Measurements from ENCODE around the gene C1orf50.

DNA sequence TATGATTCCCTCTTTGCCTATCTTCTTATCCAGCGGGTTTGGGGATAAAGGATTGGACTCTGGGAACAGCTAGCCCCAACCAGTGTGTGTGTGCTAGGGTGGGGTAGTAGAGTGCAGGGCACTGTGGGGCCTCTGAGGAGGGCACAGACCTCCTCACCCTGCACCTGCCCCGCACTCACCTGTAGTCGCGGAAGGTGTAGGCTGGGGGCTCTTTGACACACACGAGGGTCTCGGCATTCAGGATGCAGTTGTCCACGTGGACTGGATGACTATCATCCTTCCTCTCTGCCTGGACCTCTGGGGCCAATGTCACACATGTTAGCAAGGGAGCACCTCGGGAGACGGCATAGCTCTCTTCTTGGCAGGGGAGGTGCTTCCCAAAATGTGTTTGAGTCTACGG is 19.0 kb upstream of the C1orf50 start:
- TF ChIP-seq SIN3A (IDR thresholded peaks at IDR 0.05; ENCODE audit: borderline replicate concordance, insufficient read depth, low read length) (no peak), TAF1 (IDR thresholded peaks at IDR 0.05; ENCODE audit: borderline replicate concordance, insufficient read depth, low read length) (no peak)

Measured in PFSK-1 (cell line).